Lower lobe of right lung (tissue), 2 donors: Measurements from ENCODE around the gene NACC2. TPM values are rescaled to one million over a fixed set of nuclear protein-coding genes. Genes with fewer than 3 reads are reported as not detected.

Experiments
- ATAC-seq, 2 donors: fragments of 200-7000 bp; cut with Tn5 transposase; one replicate each; pipeline ENCODE4 v1.9.1; 2020 to 2022; ENCODE audit warnings: mild to moderate bottlenecking in 2 of 2, moderate library complexity in 2 of 2
- DNase-seq: peaks from one replicate; pipeline ENCODE4 v3.0.0-alpha.2; 2020
- H3K27ac ChIP-seq: fragments of 200-600 bp; one replicate; pipeline ENCODE4 v1.8.0; 2022
- H3K27me3 ChIP-seq: fragments of 200-600 bp; one replicate; pipeline ENCODE4 v1.8.0; 2022; ENCODE audit warnings: low read depth
- H3K36me3 ChIP-seq: fragments of 200-600 bp; one replicate; pipeline ENCODE4 v1.8.0; 2022; ENCODE audit warnings: mild to moderate bottlenecking
- H3K4me1 ChIP-seq: fragments of 200-600 bp; one replicate; pipeline ENCODE4 v1.8.0; 2022
- H3K4me3 ChIP-seq: fragments of 200-600 bp; one replicate; pipeline ENCODE4 v1.8.0; 2022; ENCODE audit warnings: mild to moderate bottlenecking
- H3K9me3 ChIP-seq: fragments of 200-600 bp; one replicate; pipeline ENCODE4 v1.8.0; 2022
- CTCF ChIP-seq: fragments of 200-600 bp; IDR thresholded peaks from one replicate; pipeline ENCODE4 v1.8.0; 2022; ENCODE audit warnings: antibody characterized with exemption, mild to moderate bottlenecking
- intact Hi-C: fragments of 100-400 bp; cut with DNase I; formaldehyde crosslinking; loops from one replicate; pipeline ENCODE4 v1.11.0; 2022
- total RNA-seq: library from RNA; stranded (reverse); fragmentation: NEBNext Ultra II Directional; extraction: Animal tissue kit (Norgen Biotek cat#: 25700); gene quantifications from one replicate; pipeline ENCODE4 v1.2.1, GENCODE V29; 2021
- donor health status: DM: no; HTN: yes; CAD: no; lungs with severe emphysema.

Gene NACC2
- total RNA-seq, 1 donor from 2014 or later: 27.0 TPM

GRCh38 chr9:136133191-136133958 is 38.3 kb upstream of the NACC2 start:
- TF ChIP-seq CTCF: peak; percentile 28
- no peak for DNase-seq

GRCh38 chr9:136132512-136133050 is 37.5 kb upstream of the NACC2 start:
- peaks cover 73% of the 10 kb centered on the region for H3K27me3 ChIP-seq
- ATAC-seq: no peak
- peak overlapping the region; percentile 11 for H3K4me3 ChIP-seq
- TF ChIP-seq CTCF: no peak
- no peaks in the 10 kb centered on the region for H3K36me3 ChIP-seq
- H3K27ac ChIP-seq: no peak overlapping the region
- H3K4me1 ChIP-seq: peaks cover 7% of the 10 kb centered on the region
- no peak for DNase-seq
- intact Hi-C loops: no loop called here
- no peaks in the 10 kb centered on the region for H3K9me3 ChIP-seq

More at GRCh38 chr9:136133191-136133958, 38.3 kb upstream of the NACC2 start:
- intact Hi-C loops: no loop called here
- Histone ChIP-seq H3K36me3 (no peaks in the 10 kb centered on the region), H3K27me3 (peaks cover 73% of the 10 kb centered on the region), H3K27ac (no peak overlapping the region), H3K4me3 (peak overlapping the region; percentile 42), H3K9me3 (no peaks in the 10 kb centered on the region), H3K4me1 (peaks cover 7% of the 10 kb centered on the region)
- peak; percentile 20 to 39 for ATAC-seq

DNA sequence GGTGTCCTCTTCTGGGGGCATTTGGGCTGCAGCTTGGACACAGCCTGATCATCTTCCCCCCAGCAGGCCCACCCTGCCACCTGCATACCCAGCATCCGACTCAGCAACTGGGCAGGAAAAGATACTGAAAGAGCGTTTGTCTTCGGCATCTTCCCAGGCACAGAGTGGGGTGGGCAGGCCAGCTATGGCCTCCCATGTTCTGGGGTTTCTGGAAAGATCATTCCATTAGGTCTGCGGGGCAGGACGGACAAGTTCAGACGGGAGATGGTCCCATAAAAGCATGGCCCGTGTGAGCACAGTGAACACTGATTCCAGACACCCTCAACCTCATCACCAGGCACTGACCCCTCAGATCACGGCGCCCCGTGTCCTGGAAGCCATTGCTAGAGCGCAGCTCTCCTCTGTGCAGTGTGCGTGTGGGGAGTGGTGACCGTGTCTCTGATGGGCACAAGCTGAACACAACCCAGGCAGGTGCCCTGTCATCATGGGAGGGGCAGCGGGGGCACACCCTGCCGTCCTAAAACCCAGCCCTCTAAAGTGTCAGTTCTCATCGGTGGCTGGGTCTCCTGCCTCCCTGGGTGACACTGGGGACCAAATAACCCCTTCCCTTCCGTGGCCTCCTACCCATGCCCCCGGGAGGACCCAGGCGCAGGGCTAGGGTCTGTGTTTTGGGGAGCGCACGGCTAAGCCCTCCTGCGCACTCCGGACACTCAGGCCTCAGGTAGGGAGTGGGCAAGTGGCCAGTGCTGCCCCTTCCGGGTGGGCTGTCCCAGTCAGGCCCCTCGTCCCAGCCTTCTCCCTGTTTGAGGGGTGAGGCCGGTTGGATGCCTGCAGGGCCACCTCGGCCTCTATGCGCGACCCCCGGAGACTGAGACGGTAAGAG is 36.8 kb upstream of the NACC2 start:
- H3K27ac ChIP-seq: no peak overlapping the region
- H3K9me3 ChIP-seq: no peaks in the 10 kb centered on the region
- no peak for ATAC-seq
- intact Hi-C loops: no loop called here
- no peak for TF ChIP-seq CTCF
- no peak overlapping the region for H3K4me3 ChIP-seq
- no peak for DNase-seq
- peaks cover 68% of the 10 kb centered on the region for H3K27me3 ChIP-seq
- no peaks in the 10 kb centered on the region for H3K36me3 ChIP-seq
- peaks cover 7% of the 10 kb centered on the region for H3K4me1 ChIP-seq

DNA sequence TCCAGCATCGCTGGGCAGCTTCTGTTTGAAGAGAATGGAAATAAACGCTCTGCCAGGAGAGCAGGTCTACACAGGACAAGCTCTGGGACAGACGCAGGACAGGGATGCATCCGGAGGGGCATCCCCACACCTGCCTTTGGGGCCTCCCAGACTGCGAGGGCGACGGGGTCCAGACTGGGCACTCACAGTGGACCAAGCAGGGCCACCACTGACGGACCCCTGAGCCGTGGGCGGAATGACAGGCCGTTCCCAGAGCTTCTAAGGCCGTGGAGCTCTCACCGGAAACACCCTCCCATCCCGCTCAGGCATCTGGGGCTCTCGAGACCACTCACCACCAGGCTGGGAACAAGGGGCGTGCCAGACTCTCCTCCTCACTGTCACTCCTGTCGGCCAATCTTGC is 34.1 kb upstream of the NACC2 start:
- no peak for TF ChIP-seq CTCF
- no peak for DNase-seq
- no peak overlapping the region for H3K4me3 ChIP-seq
- H3K4me1 ChIP-seq: peaks cover 7% of the 10 kb centered on the region
- ATAC-seq: no peak
- H3K27me3 ChIP-seq: peaks cover 49% of the 10 kb centered on the region
- no peaks in the 10 kb centered on the region for H3K36me3 ChIP-seq
- no peaks in the 10 kb centered on the region for H3K9me3 ChIP-seq
- no peak overlapping the region for H3K27ac ChIP-seq
- intact Hi-C loops: no loop called here

DNA sequence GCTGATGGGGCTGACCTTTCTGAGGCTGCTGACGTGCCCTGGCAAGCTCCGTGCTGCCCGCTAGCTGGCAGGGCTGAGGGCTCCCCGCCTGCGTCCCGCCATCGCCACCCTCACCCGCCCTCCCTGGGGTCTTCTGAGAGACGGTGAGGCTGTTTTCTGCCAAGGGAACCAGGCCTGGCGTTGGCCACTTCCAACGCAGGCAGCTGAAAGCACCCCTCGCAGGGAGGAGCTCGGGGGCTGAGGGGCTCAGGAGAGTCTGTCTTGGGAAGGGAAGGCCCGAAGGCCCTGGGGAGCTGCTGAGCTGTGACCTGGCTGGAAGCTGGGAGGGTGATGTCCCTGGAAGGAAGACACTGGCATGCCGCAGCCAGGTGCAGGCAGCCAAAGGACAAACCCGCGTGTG is 33.3 kb upstream of the NACC2 start:
- H3K4me3 ChIP-seq: no peak overlapping the region
- intact Hi-C loops: no loop called here
- no peaks in the 10 kb centered on the region for H3K36me3 ChIP-seq
- TF ChIP-seq CTCF: no peak
- H3K27me3 ChIP-seq: peaks cover 42% of the 10 kb centered on the region
- no peaks in the 10 kb centered on the region for H3K9me3 ChIP-seq
- DNase-seq (no peak), ATAC-seq (no peak)
- H3K4me1 ChIP-seq: peaks cover 2% of the 10 kb centered on the region
- no peak overlapping the region for H3K27ac ChIP-seq
